Prostate gland (tissue), 2 donors: ENCODE data around the gene RETN.

Experiments used
- POLR2A ChIP-seq: fragments of 450-650 bp; IDR thresholded peaks from one replicate; pipeline ENCODE4 v1.6.1; 2016; ENCODE audit warnings: antibody characterized with exemption, mild to moderate bottlenecking
- POLR2AphosphoS5 ChIP-seq: sonication (generic); formaldehyde crosslinking; IDR thresholded peaks from one replicate; pipeline ENCODE4 v1.6.1; 2017; ENCODE audit warnings: antibody characterized with exemption
- TF ChIP-seq, protein P1 (sequence below), 4 experiments: fragments of 200-600 bp in 2 of 4; fragments of 450-650 bp in 2 of 4; sonication (generic) in 2 of 4; IDR thresholded peaks; 1 replicate in 3 of 4; 2 replicates in 1 of 4; pipeline ENCODE4 v1.5.1; 2016 to 2019; ENCODE audit warnings: antibody characterized with exemption in 4 of 4, mild to moderate bottlenecking in 2 of 4, moderate library complexity in 2 of 4

GRCh38 chr19:7657131-7657751 lies 11.6 kb upstream of the RETN start:
- TF ChIP-seq, protein P1, sequence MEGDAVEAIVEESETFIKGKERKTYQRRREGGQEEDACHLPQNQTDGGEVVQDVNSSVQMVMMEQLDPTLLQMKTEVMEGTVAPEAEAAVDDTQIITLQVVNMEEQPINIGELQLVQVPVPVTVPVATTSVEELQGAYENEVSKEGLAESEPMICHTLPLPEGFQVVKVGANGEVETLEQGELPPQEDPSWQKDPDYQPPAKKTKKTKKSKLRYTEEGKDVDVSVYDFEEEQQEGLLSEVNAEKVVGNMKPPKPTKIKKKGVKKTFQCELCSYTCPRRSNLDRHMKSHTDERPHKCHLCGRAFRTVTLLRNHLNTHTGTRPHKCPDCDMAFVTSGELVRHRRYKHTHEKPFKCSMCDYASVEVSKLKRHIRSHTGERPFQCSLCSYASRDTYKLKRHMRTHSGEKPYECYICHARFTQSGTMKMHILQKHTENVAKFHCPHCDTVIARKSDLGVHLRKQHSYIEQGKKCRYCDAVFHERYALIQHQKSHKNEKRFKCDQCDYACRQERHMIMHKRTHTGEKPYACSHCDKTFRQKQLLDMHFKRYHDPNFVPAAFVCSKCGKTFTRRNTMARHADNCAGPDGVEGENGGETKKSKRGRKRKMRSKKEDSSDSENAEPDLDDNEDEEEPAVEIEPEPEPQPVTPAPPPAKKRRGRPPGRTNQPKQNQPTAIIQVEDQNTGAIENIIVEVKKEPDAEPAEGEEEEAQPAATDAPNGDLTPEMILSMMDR (IDR thresholded peaks at IDR 0.05), result no peak
- TF ChIP-seq POLR2A, result no peak
- no peak for TF ChIP-seq POLR2AphosphoS5
